Mesendoderm (in vitro differentiated cells): Measurements from ENCODE around the gene FLNB.

ENCODE experiments used
- DNase-seq: peaks from one replicate; pipeline ENCODE4 v3.0.0; 2013
- H2AK5ac ChIP-seq: 2 replicates; pipeline ENCODE4 v1.6.1; 2013; ENCODE audit warnings: low read length, inconsistent platforms
- H2BK120ac ChIP-seq: 2 replicates; pipeline ENCODE4 v1.6.1; 2013; ENCODE audit warnings: low read depth, mild to moderate bottlenecking, low read length, moderate library complexity, mixed read lengths
- H2BK15ac ChIP-seq: replicated peaks from 2 replicates; pipeline ENCODE4 v1.6.1; 2013; ENCODE audit warnings: low read depth, mild to moderate bottlenecking, moderate library complexity
- H2BK5ac ChIP-seq: 2 replicates; pipeline ENCODE4 v1.6.1; 2013; ENCODE audit warnings: low read length, inconsistent platforms
- H3K18ac ChIP-seq: 2 replicates; pipeline ENCODE4 v1.6.1; 2013; ENCODE audit warnings: mild to moderate bottlenecking, low read length, mixed read lengths
- H3K23ac ChIP-seq: one replicate; pipeline ENCODE4 v1.6.1; 2013; ENCODE audit warnings: low read length
- H3K27ac ChIP-seq: 2 replicates; pipeline ENCODE4 v1.5.1; 2013; ENCODE audit warnings: low read depth, mild to moderate bottlenecking, inconsistent platforms, low read length, moderate library complexity
- H3K27me3 ChIP-seq: 2 replicates; pipeline ENCODE4 v1.6.1; 2013; ENCODE audit warnings: low read length, control low read depth, mild to moderate bottlenecking, inconsistent platforms; ENCODE audit not compliant: insufficient read depth, poor library complexity
- H3K36me3 ChIP-seq: 2 replicates; pipeline ENCODE4 v1.6.1; 2013; ENCODE audit warnings: low read length, inconsistent platforms; ENCODE audit not compliant: control insufficient read depth, insufficient read depth
- H3K4ac ChIP-seq: one replicate; pipeline ENCODE4 v1.6.1; 2013; ENCODE audit warnings: low read depth, mild to moderate bottlenecking, low read length, moderate library complexity
- H3K4me1 ChIP-seq: 2 replicates; pipeline ENCODE4 v1.6.1; 2013; ENCODE audit warnings: low read depth, low read length, inconsistent platforms; ENCODE audit not compliant: control insufficient read depth
- H3K4me2 ChIP-seq: 2 replicates; pipeline ENCODE4 v1.6.1; 2013; ENCODE audit warnings: low read length
- H3K4me3 ChIP-seq: 2 replicates; pipeline ENCODE4 v1.5.1; 2013; ENCODE audit warnings: mild to moderate bottlenecking, low read length
- H3K56ac ChIP-seq: one replicate; pipeline ENCODE4 v1.6.1; 2013; ENCODE audit warnings: low read length
- H3K79me1 ChIP-seq: 2 replicates; pipeline ENCODE4 v1.6.1; 2013; ENCODE audit warnings: low read length, inconsistent platforms
- H3K79me2 ChIP-seq: 2 replicates; pipeline ENCODE4 v1.6.1; 2013; ENCODE audit warnings: mild to moderate bottlenecking, low read length; ENCODE audit not compliant: control insufficient read depth, insufficient read depth
- H3K9ac ChIP-seq: 2 replicates; pipeline ENCODE4 v1.6.1; 2013; ENCODE audit warnings: low read length, inconsistent platforms
- H4K5ac ChIP-seq: one replicate; pipeline ENCODE4 v1.6.1; 2013; ENCODE audit warnings: low read length
- H4K8ac ChIP-seq: one replicate; pipeline ENCODE4 v1.6.1; 2013; ENCODE audit warnings: low read depth, mild to moderate bottlenecking, control low read depth, low read length, moderate library complexity
- WGBS: extraction: QIAGEN DNeasy Blood & Tissue Kit; methylation state at CpG from one replicate; pipeline ENCODE4 v1.1.7; 2013; ENCODE audit warnings: low lambda C conversion rate, missing lambda C conversion rate; ENCODE audit not compliant: insufficient coverage; ENCODE audit errors: extremely low coverage; 5-methylcytosine and 5-hydroxymethylcytosine counted together

FLNB gene

DNA sequence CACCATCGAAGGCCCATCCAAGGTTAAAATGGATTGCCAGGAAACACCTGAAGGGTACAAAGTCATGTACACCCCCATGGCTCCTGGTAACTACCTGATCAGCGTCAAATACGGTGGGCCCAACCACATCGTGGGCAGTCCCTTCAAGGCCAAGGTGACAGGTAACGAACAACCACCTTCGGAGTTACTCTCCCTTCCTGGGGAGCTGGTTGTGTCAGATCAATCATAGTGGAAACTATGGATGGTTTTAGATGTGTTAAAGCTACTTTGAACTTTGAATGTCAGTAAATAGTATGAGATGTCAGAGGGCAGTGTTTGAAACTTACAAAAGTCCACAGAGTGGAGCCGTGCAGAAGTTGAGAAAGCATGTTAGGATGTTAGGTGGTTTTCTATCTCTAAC is 160.3 kb downstream of the FLNB start:
- Histone ChIP-seq H3K23ac (no peak overlapping the region), H2AK5ac (no peak overlapping the region), H3K4me1 (peaks cover 4% of the 10 kb centered on the region), H2BK15ac (no peak overlapping the region), H3K9ac (no peak overlapping the region), H4K5ac (no peak overlapping the region), H2BK120ac (no peak overlapping the region), H3K4ac (no peak overlapping the region), H3K27ac (no peak overlapping the region), H3K18ac (no peak overlapping the region), H3K36me3 (peaks cover 7% of the 10 kb centered on the region), H4K8ac (no peak overlapping the region), H3K79me2 (no peaks in the 10 kb centered on the region), H3K79me1 (no peaks in the 10 kb centered on the region), H3K4me3 (no peak overlapping the region), H3K4me2 (no peak overlapping the region), H2BK5ac (no peak overlapping the region), H3K27me3 (no peaks in the 10 kb centered on the region), H3K56ac (no peak overlapping the region)
- no peak for DNase-seq
- WGBS: no CpG with 5 or more reads among the region's 7 CpGs

DNA sequence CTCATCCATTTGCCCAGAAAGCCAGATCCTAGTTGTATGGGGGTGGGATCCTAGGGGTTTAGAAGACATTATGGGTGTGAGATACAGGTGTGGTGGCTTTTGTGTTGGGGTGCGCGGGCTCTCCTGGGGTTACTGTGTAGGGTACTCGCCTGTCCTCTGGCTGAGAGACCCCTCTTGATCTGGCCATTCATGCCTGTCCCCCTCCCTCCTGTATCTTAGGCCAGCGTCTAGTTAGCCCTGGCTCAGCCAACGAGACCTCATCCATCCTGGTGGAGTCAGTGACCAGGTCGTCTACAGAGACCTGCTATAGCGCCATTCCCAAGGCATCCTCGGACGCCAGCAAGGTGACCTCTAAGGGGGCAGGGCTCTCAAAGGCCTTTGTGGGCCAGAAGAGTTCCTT is 161.1 kb downstream of the FLNB start:
- H3K79me2 ChIP-seq: no peaks in the 10 kb centered on the region
- no peak overlapping the region for H4K5ac ChIP-seq
- no peak overlapping the region for H2BK5ac ChIP-seq
- H3K9ac ChIP-seq: no peak overlapping the region
- H3K4me1 ChIP-seq: peaks cover 4% of the 10 kb centered on the region
- H3K27me3 ChIP-seq: no peaks in the 10 kb centered on the region
- H3K27ac ChIP-seq: no peak overlapping the region
- no peak overlapping the region for H2BK15ac ChIP-seq
- no peak overlapping the region for H3K56ac ChIP-seq
- H3K36me3 ChIP-seq: peaks cover 5% of the 10 kb centered on the region
- no peak overlapping the region for H3K4me2 ChIP-seq
- WGBS: no CpG with 5 or more reads among the region's 9 CpGs
- no peak overlapping the region for H3K4ac ChIP-seq
- H3K4me3 ChIP-seq: no peak overlapping the region
- no peak overlapping the region for H2AK5ac ChIP-seq
- H3K18ac ChIP-seq: no peak overlapping the region
- H3K23ac ChIP-seq: no peak overlapping the region
- no peaks in the 10 kb centered on the region for H3K79me1 ChIP-seq
- H2BK120ac ChIP-seq: no peak overlapping the region
- no peak for DNase-seq
- no peak overlapping the region for H4K8ac ChIP-seq

DNA sequence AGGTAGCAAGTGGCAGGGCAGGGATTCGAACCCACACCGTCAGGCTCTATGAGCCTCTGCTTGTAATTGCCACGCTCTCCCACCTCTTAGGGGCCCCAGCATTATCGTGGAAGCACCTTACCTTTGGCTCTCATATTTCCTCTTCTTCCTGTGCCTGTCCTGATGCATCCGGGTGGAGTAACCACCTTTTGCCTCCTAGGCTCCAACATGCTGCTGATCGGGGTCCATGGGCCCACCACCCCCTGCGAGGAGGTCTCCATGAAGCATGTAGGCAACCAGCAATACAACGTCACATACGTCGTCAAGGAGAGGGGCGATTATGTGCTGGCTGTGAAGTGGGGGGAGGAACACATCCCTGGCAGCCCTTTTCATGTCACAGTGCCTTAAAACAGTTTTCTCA is 162.2 kb downstream of the FLNB start:
- H3K56ac ChIP-seq: no peak overlapping the region
- no peak overlapping the region for H3K27ac ChIP-seq
- H3K18ac ChIP-seq: no peak overlapping the region
- H2BK120ac ChIP-seq: no peak overlapping the region
- no peak overlapping the region for H2BK5ac ChIP-seq
- H3K79me1 ChIP-seq: no peaks in the 10 kb centered on the region
- no peaks in the 10 kb centered on the region for H3K27me3 ChIP-seq
- H3K36me3 ChIP-seq: peaks cover 5% of the 10 kb centered on the region
- H3K4me1 ChIP-seq: peaks cover 2% of the 10 kb centered on the region
- H3K9ac ChIP-seq: no peak overlapping the region
- H2BK15ac ChIP-seq: no peak overlapping the region
- H3K4me3 ChIP-seq: no peak overlapping the region
- no peak overlapping the region for H2AK5ac ChIP-seq
- no CpG with 5 or more reads among the region's 11 CpGs for WGBS
- no peak overlapping the region for H3K4me2 ChIP-seq
- no peak overlapping the region for H3K23ac ChIP-seq
- H3K4ac ChIP-seq: no peak overlapping the region
- H4K8ac ChIP-seq: no peak overlapping the region
- H3K79me2 ChIP-seq: no peaks in the 10 kb centered on the region
- DNase-seq: no peak
- no peak overlapping the region for H4K5ac ChIP-seq

DNA sequence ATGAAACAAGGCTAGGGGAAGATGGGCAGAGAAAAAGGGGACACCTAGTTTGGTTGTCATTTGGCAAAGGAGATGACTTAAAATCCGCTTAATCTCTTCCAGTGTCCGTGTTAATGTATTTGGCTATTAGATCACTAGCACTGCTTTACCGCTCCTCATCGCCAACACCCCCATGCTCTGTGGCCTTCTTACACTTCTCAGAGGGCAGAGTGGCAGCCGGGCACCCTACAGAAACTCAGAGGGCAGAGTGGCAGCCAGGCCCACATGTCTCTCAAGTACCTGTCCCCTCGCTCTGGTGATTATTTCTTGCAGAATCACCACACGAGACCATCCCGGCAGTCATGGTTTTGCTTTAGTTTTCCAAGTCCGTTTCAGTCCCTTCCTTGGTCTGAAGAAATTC is 162.9 kb downstream of the FLNB start:
- Histone ChIP-seq H3K36me3 (peaks cover 3% of the 10 kb centered on the region), H2BK120ac (no peak overlapping the region), H3K4me1 (peaks cover 3% of the 10 kb centered on the region), H2AK5ac (no peak overlapping the region), H3K27ac (no peak overlapping the region), H3K4me3 (no peak overlapping the region), H3K9ac (no peak overlapping the region), H2BK15ac (no peak overlapping the region), H3K79me2 (no peaks in the 10 kb centered on the region), H3K18ac (no peak overlapping the region), H3K4ac (no peak overlapping the region), H3K56ac (no peak overlapping the region), H4K5ac (no peak overlapping the region), H3K79me1 (no peaks in the 10 kb centered on the region), H3K23ac (no peak overlapping the region), H2BK5ac (no peak overlapping the region), H3K27me3 (no peaks in the 10 kb centered on the region), H4K8ac (no peak overlapping the region), H3K4me2 (no peak overlapping the region)
- WGBS: no CpG with 5 or more reads among the region's 9 CpGs
- DNase-seq: no peak

DNA sequence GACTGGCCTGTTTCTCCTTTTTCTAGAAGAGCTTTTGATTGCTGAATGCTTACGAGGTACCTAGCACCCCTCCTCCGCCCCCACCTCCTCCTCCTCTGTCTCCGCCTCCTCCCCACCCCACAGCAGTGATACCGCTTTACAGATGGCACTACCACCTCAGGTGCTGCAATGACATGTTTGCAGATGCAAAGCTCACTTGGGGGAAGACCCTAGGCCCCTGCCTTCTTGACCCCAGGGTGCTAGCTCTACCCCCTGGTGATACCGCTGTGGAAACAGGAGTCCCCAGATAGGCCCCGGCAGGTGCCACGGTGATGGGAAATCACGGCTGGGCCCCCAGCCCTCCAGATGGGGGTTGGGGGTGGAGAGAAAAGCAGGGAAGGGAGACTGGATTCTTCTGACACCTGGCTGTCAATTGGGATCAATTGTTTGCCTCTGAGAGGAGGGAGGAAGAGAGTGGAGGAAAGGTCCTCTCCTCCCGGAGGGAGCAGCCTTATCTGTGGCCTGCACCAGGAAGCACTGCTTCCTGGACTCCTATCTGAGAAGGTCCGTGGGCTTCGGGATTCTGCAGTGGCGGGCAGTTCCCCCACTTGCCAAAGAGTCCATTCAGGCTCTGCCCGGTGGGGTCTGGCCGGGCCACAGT is 164.9 kb downstream of the FLNB start:
- Histone ChIP-seq H2BK15ac (no peak overlapping the region), H4K5ac (no peak overlapping the region), H4K8ac (no peak overlapping the region), H2AK5ac (no peak overlapping the region), H3K18ac (no peak overlapping the region), H2BK120ac (no peak overlapping the region), H3K27me3 (no peaks in the 10 kb centered on the region), H3K56ac (no peak overlapping the region), H3K4me3 (no peak overlapping the region), H3K79me2 (no peaks in the 10 kb centered on the region), H3K4me1 (peaks cover 3% of the 10 kb centered on the region), H3K79me1 (no peaks in the 10 kb centered on the region), H3K4ac (no peak overlapping the region), H2BK5ac (no peak overlapping the region), H3K23ac (no peak overlapping the region), H3K4me2 (no peak overlapping the region), H3K9ac (no peak overlapping the region), H3K27ac (no peak overlapping the region), H3K36me3 (peaks cover 3% of the 10 kb centered on the region)
- no peak for DNase-seq
- WGBS: no CpG with 5 or more reads among the region's 14 CpGs
